Measurements from ENCODE around the gene IRF4.

IRF4 gene

DNA sequence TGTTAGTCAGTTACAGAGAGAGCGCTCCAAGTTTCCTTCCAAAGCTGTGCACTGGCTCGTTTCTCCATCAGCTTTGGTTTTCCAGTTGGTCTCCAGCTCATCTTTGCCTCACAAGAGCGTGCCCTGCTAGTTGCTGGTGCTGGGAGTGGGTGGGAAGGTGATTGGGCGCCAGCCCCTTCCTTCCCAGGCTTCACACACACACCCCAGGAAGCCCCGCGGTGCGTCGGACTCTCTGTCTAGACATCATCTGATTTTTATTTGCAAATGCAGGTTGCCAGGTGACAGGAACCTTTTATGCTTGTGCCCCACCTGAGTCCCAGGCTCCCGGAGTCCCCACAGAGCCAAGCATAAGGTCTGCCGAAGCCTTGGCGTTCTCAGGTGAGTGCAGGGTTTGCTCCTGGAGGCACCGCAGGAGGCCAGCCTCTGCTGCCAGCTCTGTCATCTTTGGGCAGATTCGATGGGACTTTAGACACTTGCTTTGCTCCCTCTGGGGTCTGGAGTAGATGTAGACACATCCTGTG, 7.1 kb downstream of the IRF4 start:
- DNase-seq (ENCODE audit: low read depth in 2 of 2), result no peak

DNA sequence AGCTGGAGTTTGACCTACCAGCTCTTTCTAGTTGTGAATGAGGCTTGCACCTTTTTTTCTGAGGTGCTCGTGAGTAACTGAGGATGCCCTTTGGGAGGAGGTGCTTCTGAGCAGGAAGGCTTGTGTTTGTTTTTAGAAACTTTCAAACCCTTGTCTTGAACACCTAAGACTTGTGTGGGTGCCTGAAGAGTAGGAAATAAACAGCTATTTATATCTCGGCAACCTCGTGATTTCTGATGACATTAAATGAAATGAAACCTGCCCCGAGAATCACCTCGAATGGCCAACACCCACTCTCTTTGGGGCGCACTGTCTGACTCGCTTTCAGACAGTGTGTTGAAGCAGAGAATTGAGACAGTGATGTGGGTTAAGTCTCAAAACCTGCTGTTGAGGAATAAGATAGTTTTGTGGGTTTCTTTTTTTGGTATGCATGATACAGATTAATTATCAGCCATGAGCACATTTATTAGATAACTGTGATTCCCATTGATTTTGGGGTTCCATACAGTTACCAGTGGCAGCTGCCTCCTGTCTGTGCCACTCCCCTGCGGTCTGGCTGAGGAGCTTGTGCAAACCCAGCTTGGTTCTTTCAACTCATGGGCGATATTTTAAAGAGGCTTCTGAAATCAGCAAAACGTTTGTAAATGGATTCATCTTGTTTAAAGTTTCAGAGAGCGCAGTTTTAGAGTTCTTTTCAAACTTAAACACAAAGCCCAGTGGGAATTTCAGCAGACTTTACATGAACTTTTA, 8.4 kb downstream of the IRF4 start:
- DNase-seq (ENCODE audit: low read depth in 2 of 2), result no peak

DNA sequence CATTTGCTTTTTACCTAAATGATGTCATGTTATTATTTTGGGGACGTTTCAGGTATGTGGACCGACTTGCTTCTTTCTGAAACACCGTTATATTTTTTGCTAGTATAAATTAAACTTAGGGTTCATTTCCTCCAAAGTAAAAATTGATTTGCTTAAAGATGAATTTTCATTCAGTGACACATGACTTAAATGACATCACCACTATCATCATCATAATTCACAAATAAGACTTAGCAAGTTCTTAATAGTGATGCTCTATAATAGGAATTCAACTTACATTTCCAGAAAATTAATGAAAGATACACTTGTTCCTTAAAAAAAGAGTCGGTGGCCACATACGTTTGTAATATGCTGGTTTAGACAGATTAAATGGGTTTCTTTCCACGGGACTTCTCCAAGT, 9.3 kb downstream of the IRF4 start:
- DNase-seq (ENCODE audit: low read depth in 2 of 2), result no peak

DNA sequence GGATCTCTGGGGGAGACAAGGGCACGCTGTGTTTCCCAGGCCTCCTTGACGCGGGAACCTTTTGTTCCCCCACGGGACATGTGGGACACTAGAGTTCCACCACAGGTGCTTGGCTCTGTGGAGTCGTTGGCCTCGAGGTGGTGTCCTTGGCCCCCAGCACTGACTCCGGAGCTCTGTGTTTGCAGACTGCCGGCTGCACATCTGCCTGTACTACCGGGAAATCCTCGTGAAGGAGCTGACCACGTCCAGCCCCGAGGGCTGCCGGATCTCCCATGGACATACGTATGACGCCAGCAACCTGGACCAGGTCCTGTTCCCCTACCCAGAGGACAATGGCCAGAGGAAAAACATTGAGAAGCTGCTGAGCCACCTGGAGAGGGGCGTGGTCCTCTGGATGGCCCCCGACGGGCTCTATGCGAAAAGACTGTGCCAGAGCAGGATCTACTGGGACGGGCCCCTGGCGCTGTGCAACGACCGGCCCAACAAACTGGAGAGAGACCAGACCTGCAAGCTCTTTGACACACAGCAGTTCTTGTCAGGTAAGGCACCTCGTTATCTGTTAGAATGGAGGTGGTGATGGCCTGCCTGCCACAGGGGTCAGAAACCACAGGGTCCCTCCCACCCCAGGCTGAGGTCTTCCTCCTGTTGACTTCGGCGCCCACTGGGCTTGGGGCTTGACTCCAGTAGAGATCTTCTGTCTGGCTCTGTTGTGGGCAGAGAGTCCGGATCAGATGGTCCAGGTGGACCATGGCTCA, 9.9 kb downstream of the IRF4 start:
- no peak for DNase-seq (ENCODE audit: low read depth in 2 of 2)

DNA sequence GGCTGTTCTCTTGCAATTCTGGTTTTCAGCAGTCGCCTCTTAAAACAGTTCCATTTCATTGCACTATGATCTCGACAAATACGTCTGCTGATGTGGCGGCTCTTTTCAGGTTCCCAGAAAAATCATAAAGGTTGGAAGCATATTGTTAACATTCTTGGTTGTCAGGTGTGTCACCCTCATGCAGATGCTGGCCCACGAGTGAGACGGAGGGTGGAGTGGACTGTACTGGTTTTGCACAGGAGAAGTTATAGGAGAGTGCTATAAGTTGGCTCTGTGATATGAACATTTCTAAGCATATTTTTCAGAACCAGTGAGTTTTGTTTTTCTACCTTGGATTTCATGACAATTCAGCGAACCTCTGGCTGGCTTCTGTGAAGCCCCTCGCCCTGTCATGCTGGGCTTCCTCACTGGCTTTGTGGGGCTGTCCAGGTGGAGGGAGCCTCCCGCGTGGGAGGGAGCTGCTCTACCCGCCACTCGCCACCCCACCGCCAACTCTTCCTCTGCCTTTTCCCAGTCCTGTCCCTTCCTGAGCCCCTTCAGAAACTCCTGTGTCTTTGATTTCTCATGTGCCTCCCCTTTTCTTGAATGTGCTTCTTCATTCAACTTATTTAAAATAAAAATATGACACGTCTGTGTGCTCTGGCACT, 10.6 kb downstream of the IRF4 start:
- no peak for DNase-seq (ENCODE audit: low read depth in 2 of 2)

DNA sequence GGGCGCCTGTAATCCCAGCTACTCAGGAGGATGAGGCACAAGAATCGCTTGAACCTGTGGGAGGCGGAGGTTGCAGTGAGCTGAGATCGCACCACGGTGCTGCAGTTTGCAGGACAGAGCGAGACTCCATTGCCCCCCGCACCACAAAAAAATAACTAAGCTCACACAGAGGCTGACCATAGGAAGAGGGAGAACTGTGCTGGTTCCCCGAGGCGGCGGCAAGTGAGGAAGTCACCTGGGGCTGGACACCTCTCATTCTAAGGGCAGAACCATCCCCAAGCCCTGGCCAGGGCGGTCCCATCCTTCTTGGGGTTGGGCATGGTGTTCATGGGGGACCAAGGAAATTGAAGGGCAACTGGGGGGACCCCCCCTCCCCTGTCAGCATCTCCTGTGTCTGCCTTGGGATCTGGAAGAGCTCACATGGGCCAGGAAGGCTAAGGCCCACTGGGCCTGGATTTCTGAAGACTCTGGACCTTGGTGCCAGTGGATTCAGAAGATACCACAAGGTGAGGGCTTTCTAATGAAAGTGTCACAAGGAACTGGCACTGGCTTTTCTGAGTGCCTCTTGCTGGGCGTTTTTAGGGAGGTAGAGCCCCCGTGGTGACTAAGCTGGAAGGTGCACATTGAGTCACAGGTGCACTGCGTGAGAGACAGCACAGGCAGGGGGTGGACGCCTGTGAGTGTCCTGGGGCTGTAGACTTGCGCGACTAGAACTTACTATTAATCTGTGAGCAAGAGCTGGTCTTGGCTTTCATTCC, 11.5 kb downstream of the IRF4 start:
- no peak for DNase-seq (ENCODE audit: low read depth in 2 of 2)

DNA sequence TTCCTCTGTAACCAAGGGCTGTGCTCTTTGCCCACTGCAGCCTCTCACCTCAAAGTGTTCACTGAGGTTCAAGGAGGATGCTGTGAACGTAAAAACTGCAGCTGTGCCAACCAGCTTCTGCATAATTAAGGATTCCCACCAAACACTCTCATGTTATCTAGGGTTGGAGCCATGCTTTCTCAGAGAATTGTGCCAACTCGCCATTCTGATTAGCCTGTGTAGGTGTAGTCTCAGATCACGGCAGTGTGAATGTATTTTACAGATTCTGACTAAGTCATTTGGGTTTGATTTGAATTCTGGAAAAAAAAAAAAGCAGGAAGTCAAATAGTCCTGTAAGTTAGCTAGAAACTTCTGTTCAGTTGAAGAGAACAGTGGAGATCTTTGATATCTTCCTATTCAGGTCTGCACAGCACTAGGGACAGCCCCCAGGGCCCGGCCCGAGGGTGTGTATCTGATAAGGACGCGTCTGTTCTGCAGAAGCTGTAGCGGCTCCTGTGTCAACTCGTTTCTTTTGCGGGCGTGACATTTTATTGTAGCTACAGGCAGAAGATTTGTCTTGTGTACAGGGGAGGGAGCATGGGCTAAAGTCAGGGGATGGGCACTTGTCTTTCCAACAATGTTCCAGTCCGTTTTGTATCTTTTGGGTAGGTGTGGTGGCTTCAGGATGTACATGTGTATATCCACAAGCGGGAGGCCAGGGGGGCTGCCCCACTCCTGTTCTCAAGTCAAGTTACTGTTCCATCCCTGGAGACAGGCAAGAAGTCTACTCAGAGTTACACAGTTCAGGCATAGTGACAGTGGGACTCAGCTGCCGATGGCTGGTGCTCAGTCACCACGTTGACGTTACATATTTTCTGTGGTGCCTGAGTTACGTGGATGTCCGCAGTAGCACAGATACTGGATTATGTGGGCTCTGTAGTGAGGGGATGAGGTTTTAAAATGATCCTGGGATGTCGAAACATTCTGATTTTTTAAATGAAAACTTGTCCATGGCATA, 12.4 kb downstream of the IRF4 start:
- no peak for DNase-seq (ENCODE audit: low read depth in 2 of 2)

DNA sequence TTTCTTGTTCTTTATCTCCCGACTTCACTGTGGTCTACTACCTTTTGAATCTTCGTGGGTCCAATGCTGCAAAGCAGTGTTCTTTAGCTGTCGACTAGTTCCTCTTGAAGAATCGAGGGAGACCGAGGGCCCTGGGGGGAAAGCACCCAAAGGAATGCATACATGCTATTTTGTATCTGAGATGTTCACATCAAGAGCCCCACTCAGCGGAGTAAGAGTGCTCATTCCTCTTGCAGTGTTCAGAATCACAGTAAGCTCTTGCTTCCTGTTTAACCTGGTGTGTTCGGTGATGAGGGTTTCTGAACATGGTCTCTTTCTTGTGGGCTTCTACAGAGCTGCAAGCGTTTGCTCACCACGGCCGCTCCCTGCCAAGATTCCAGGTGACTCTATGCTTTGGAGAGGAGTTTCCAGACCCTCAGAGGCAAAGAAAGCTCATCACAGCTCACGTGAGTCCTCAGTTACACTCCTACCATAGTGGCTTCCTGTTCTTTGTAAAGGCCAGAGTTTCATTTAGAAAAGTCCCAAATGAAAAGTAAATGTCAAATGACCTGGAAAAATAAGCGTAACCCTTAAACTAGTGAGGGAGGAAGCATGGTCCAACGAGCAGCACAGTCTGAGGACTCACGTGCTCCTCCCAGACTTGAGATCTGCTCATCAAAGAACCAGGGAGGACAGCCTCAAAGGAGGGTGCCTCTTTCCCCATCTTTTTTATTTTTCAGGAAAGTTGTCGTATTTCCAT, 13.3 kb downstream of the IRF4 start:
- DNase-seq (ENCODE audit: low read depth in 2 of 2), result no peak

DNA sequence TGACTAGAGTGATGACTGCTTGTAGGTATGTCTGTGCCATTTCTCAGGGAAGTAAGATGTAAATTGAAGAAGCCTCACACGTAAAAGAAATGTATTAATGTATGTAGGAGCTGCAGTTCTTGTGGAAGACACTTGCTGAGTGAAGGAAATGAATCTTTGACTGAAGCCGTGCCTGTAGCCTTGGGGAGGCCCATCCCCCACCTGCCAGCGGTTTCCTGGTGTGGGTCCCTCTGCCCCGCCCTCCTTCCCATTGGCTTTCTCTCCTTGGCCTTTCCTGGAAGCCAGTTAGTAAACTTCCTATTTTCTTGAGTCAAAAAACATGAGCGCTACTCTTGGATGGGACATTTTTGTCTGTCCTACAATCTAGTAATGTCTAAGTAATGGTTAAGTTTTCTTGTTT, 16.6 kb downstream of the IRF4 start:
- no peak for DNase-seq (ENCODE audit: low read depth in 2 of 2)

DNA sequence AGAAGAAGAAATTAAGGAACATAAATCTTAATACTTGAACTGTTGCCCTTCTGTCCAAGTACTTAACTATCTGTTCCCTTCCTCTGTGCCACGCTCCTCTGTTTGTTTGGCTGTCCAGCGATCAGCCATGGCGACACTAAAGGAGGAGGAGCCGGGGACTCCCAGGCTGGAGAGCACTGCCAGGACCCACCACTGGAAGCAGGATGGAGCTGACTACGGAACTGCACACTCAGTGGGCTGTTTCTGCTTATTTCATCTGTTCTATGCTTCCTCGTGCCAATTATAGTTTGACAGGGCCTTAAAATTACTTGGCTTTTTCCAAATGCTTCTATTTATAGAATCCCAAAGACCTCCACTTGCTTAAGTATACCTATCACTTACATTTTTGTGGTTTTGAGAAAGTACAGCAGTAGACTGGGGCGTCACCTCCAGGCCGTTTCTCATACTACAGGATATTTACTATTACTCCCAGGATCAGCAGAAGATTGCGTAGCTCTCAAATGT, 17.1 kb downstream of the IRF4 start:
- DNase-seq (ENCODE audit: low read depth in 2 of 2), result no peak

DNA sequence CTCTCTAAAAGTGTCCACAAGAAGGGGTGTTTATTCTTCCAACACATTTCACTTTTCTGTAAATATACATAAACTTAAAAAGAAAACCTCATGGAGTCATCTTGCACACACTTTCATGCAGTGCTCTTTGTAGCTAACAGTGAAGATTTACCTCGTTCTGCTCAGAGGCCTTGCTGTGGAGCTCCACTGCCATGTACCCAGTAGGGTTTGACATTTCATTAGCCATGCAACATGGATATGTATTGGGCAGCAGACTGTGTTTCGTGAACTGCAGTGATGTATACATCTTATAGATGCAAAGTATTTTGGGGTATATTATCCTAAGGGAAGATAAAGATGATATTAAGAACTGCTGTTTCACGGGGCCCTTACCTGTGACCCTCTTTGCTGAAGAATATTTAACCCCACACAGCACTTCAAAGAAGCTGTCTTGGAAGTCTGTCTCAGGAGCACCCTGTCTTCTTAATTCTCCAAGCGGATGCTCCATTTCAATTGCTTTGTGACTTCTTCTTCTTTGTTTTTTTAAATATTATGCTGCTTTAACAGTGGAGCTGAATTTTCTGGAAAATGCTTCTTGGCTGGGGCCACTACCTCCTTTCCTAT, 17.9 kb downstream of the IRF4 start:
- DNase-seq (ENCODE audit: low read depth in 2 of 2), result no peak

DNA sequence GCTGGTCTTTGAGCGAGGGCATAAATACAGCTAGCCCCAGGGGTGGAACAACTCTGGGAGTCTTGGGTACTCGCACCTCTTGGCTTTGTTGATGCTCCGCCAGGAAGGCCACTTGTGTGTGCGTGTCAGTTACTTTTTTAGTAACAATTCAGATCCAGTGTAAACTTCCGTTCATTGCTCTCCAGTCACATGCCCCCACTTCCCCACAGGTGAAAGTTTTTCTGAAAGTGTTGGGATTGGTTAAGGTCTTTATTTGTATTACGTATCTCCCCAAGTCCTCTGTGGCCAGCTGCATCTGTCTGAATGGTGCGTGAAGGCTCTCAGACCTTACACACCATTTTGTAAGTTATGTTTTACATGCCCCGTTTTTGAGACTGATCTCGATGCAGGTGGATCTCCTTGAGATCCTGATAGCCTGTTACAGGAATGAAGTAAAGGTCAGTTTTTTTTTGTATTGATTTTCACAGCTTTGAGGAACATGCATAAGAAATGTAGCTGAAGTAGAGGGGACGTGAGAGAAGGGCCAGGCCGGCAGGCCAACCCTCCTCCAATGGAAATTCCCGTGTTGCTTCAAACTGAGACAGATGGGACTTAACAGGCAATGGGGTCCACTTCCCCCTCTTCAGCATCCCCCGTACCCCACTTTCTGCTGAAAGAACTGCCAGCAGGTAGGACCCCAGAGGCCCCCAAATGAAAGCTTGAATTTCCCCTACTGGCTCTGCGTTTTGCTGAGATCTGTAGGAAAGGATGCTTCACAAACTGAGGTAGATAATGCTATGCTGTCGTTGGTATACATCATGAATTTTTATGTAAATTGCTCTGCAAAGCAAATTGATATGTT, 19.2 kb downstream of the IRF4 start:
- DNase-seq (ENCODE audit: low read depth in 2 of 2), result no peak

DNA sequence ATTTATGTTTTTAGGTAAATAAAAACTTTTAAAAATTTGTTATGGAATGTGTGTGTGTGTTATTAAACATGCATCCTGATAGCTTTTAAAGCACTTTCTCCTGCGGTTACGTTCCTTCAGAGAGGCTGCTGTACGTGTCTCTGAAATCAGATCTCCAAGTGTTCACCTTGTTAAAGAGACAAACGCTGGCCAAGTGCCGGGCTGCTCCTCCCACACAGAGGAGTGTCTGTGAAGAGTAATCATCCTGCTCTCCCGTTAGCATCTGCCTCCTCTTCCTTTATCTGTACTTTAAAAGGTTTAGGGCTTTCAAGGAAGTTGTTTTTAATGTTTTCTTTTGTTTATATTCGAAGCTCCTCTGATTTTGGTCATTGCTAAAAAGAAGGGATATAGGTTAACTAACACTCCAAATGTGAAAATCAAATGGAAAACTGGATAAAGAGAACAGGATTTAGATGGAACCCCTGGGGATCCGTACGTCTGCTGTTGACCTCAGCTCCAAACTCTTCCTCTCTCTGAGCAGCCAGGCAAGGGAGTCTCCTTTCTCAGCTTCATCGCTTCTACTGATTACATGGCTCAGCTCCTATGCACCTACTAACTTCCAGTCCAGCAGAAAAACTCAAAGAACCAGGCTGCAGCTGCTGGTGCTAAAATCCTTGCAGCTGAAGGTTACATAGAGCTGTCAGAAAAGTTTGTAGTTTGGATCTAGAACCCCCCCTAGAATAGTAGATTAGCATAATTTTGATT, 20.0 kb downstream of the IRF4 start:
- no peak for DNase-seq (ENCODE audit: low read depth in 2 of 2)

DNA sequence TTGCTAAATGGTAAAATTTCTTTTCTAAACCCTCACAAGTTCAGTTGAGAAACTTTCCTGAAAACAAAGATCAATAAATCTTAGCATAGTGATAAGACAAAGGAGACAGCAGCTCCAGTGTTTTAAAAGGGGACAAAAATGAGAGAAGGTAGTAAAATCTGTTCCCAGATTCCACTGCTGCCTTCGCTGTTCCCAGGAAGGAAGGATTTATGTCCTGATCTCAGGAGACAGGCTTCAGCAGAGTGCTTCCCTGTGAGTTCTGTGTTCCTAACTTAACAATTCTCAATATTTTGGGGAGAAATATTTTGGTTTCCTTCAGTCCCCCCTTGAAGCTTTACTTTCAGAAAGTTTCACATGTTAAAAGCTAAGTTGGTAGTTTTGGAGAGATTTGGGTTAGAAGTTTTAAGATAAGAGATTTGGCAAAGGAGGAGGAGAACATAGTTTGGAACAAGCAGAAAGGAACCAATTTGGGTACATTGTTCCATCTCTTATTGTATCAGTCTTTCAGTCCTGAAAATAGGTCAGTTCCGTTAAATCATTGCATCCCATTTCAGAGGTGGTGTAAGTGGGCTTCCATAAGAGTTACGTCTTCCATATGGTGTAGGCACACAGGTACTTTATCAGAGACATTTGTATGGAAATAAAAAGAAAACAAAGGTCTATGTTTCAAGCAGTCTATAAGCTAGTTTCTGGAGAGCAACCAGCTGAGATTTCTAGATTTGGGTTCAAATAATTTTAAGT, 20.8 kb downstream of the IRF4 start:
- DNase-seq (ENCODE audit: low read depth in 2 of 2), result no peak

DNA sequence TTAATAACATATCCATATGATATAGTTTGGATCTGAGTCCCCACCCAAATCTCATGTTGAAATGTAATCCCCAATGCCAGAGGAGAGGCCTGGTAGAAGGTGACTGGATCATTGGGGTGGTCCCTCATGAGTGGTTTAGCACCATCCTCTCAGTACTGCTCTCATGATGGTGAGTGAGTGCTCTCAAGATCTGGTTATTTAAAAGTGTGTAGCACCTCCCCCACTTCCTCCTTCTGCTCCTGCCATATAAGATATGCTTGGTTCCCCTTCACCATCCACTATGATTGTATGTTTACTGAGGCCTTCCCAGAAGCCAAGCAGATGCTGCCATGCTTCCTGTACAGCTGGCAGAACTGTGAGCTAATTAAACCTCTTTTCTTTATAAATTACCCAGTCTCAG, 22.9 kb downstream of the IRF4 start:
- DNase-seq (ENCODE audit: low read depth in 2 of 2), result no peak

DNA sequence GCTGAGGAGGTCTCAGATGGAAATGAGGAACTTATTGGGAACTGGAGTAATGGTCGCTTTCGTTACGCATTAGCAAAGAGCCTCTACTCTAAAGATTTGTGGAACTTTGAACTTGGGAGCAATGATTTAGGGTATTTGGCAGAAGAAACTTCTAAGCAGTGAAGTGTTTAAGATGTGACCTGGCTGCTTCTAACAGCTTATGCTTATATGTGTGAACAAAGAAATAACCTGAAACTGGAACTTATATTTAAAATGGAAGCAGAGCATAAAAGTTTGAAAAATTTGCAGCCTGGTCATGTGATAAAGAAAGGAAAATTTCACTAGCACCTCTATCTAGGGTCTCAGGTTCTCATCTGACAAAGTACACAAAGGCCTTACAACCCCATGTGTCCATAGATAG, 23.5 kb downstream of the IRF4 start:
- DNase-seq (ENCODE audit: low read depth in 2 of 2), result no peak

DNA sequence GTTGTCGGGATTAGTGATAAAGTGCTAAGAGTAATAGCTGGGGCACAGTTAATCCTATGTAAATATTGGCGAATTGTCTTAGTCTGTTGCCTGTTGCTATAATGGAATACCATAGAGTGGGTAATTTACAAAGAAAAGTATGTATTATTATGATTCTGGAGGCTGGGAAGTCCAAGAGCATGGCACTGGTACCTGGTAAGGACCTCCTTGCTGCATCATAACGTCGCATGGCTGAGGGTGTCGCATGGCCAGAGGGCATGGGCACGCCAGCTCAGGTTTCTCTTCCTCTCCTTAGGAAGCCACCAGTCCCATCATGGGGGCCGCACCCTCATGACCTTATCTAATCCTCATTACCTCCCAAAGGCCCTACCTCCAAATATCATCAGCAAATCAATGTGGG, 29.7 kb downstream of the IRF4 start:
- no peak for DNase-seq (ENCODE audit: low read depth in 2 of 2)
